Measurements from ENCODE around the gene OR13H1.
"Not testable (repeated sequence)": the region's sequence is repeated elsewhere in the genome, so short reads cannot be mapped to it uniquely, and the experiment has no call there.

DNA sequence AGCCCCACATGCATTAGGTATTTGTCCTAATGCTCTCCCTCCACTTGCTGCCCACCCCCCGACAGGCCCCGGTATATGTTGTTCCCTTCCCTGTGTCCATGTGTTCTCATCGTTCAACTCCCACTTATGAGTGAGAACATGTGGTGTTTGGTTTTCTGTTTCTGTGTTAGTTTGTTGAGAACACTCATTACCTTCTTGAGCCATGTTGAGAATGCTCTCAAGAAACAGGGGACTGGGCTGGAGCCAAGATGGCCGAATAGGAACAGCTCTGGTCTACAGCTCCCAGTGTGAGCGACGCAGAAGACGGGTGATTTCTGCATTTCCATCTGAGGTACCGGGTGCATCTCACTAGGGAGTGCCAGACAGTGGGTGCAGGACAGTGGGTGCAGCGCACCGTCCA lies 8.6 kb downstream of the OR13H1 start:
- not testable (repeated sequence) for TF ChIP-seq GLIS3, RARB (CRISPR knock-in tag; IDR thresholded peaks at IDR 0.05)
- TF ChIP-seq, protein P1, sequence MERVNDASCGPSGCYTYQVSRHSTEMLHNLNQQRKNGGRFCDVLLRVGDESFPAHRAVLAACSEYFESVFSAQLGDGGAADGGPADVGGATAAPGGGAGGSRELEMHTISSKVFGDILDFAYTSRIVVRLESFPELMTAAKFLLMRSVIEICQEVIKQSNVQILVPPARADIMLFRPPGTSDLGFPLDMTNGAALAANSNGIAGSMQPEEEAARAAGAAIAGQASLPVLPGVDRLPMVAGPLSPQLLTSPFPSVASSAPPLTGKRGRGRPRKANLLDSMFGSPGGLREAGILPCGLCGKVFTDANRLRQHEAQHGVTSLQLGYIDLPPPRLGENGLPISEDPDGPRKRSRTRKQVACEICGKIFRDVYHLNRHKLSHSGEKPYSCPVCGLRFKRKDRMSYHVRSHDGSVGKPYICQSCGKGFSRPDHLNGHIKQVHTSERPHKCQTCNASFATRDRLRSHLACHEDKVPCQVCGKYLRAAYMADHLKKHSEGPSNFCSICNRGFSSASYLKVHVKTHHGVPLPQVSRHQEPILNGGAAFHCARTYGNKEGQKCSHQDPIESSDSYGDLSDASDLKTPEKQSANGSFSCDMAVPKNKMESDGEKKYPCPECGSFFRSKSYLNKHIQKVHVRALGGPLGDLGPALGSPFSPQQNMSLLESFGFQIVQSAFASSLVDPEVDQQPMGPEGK (CRISPR knock-in tag; IDR thresholded peaks at IDR 0.05; ENCODE audit: borderline replicate concordance), result not testable (repeated sequence)
